ENCODE results near the gene RPL13A. TPM values are rescaled to one million over a fixed set of nuclear protein-coding genes. Genes with fewer than 3 reads are reported as not detected.

Gene RPL13A
- 2,592 and 2,617 TPM in 2 replicates for total RNA-seq
- long read RNA-seq, transcript RPL13A-214 (8 exons, 1,122 nt): minor isoform, 44 of 2,793 reads
- long read RNA-seq, transcript RPL13A-201 (8 exons, 1,181 nt): major isoform, 2,672 of 2,793 reads
- long read RNA-seq, partial matches to known transcripts: 38 of 2,793 reads
- long read RNA-seq, other reads (novel, unspliced or antisense): 35 of 2,793 reads

- peak; percentile 100 for DNase-seq (ENCODE audit: extremely low spot score, unreplicated experiment)
- peaks cover 21% of the 10 kb centered on the region for H3K4me1 Mint-ChIP-seq (ENCODE audit: unreplicated experiment)
- H3K27me3 Mint-ChIP-seq (ENCODE audit: unreplicated experiment): no peaks in the 10 kb centered on the region
- peak within 1 kb of the TSS; percentile 88 for H3K27ac Mint-ChIP-seq (ENCODE audit: unreplicated experiment)
- TF ChIP-seq CTCF (IDR thresholded peaks at IDR 0.05): no peak
- H3K4me3 Mint-ChIP-seq (ENCODE audit: unreplicated experiment): peak within 1 kb of the TSS; percentile 91
- H3K9me3 Mint-ChIP-seq (ENCODE audit: unreplicated experiment): no peaks in the 10 kb centered on the region
- peaks cover 36% of the 10 kb centered on the region for H3K36me3 Mint-ChIP-seq (ENCODE audit: unreplicated experiment)
Measured at GRCh38 chr19:49487277-49488045, at the start of gene RPL13A. RPL13A (plus strand) TSS chr19:49487608; CDS start chr19:49487630, 22 bp downstream.

DNA sequence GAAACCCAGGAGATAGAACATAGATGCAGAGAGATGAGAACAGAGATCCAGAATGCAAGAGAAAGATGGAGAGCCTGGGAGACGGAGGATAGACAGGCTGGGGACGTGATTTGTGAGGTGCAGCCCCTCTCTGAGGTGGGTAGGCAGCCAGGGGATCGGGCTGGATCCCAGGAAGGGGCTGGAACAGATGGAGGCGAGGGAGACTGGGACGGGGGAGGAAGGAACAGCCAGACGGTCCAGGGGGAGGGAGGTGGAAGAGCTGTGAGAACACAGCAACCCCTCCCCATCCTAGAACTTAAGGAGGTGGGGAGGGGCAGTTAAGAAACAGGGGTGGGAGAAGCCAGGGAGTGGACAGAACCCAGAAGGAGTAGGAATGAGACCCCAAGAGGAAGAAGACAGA, 49.1 kb upstream of the RPL13A start:
- Mint-ChIP-seq H3K27ac (ENCODE audit: unreplicated experiment) (no peak overlapping the region), H3K36me3 (ENCODE audit: unreplicated experiment) (no peaks in the 10 kb centered on the region), H3K4me1 (ENCODE audit: unreplicated experiment) (peaks cover 19% of the 10 kb centered on the region), H3K4me3 (ENCODE audit: unreplicated experiment) (no peak overlapping the region), H3K27me3 (ENCODE audit: unreplicated experiment) (peaks cover 84% of the 10 kb centered on the region), H3K9me3 (ENCODE audit: unreplicated experiment) (no peaks in the 10 kb centered on the region)
- DNase-seq (ENCODE audit: extremely low spot score, unreplicated experiment): no peak
- no peak for TF ChIP-seq CTCF (IDR thresholded peaks at IDR 0.05)

GRCh38 chr19:49439836-49440235, 47.6 kb upstream of the RPL13A start:
- TF ChIP-seq CTCF (IDR thresholded peaks at IDR 0.05): no peak
- Mint-ChIP-seq H3K36me3 (ENCODE audit: unreplicated experiment) (no peaks in the 10 kb centered on the region), H3K27me3 (ENCODE audit: unreplicated experiment) (peaks cover 76% of the 10 kb centered on the region), H3K9me3 (ENCODE audit: unreplicated experiment) (no peaks in the 10 kb centered on the region), H3K27ac (ENCODE audit: unreplicated experiment) (no peak overlapping the region), H3K4me3 (ENCODE audit: unreplicated experiment) (no peak overlapping the region), H3K4me1 (ENCODE audit: unreplicated experiment) (peaks cover 23% of the 10 kb centered on the region)
- no peak for DNase-seq (ENCODE audit: extremely low spot score, unreplicated experiment)

- Mint-ChIP-seq H3K27ac (ENCODE audit: unreplicated experiment) (no peak overlapping the region), H3K4me1 (ENCODE audit: unreplicated experiment) (peaks cover 23% of the 10 kb centered on the region), H3K36me3 (ENCODE audit: unreplicated experiment) (no peaks in the 10 kb centered on the region), H3K9me3 (ENCODE audit: unreplicated experiment) (no peaks in the 10 kb centered on the region), H3K27me3 (ENCODE audit: unreplicated experiment) (peaks cover 68% of the 10 kb centered on the region), H3K4me3 (ENCODE audit: unreplicated experiment) (peak overlapping the region; percentile 20)
- no peak for TF ChIP-seq CTCF (IDR thresholded peaks at IDR 0.05)
- no peak for DNase-seq (ENCODE audit: extremely low spot score, unreplicated experiment)
Measured at GRCh38 chr19:49440439-49441209, 46.8 kb upstream of the RPL13A start.
